ENCODE measurements around the gene PCDH1. TPM values are rescaled to one million over a fixed set of nuclear protein-coding genes. Genes with fewer than 3 reads are reported as not detected.

PCDH1 gene
- total RNA-seq, 4 donors from 2014 or later, result 85.1 to 172 (median 119) TPM

DNA sequence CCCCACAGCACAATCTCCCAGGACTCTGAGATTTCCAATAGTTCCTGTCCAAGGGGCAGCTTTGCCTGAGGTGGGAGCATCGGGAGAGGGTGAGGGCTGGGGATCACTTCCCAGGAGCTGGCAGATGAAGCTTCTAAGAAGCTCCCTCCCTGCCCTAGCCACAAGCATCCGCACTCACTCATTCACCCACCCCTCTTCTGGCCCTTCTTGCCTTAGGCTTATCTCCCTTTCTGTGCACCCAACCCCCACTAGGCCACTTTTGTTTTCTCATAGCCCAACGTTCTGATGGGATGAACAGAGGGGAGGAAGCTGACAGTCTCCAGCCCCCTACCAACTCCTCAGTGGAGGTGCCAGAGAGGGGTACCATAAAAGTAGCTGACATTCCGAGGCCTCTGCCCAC is 3.7 kb upstream of the PCDH1 start:
- TF ChIP-seq POLR2A (IDR thresholded peaks at IDR 0.05), result no peak
- TF ChIP-seq, protein P1, sequence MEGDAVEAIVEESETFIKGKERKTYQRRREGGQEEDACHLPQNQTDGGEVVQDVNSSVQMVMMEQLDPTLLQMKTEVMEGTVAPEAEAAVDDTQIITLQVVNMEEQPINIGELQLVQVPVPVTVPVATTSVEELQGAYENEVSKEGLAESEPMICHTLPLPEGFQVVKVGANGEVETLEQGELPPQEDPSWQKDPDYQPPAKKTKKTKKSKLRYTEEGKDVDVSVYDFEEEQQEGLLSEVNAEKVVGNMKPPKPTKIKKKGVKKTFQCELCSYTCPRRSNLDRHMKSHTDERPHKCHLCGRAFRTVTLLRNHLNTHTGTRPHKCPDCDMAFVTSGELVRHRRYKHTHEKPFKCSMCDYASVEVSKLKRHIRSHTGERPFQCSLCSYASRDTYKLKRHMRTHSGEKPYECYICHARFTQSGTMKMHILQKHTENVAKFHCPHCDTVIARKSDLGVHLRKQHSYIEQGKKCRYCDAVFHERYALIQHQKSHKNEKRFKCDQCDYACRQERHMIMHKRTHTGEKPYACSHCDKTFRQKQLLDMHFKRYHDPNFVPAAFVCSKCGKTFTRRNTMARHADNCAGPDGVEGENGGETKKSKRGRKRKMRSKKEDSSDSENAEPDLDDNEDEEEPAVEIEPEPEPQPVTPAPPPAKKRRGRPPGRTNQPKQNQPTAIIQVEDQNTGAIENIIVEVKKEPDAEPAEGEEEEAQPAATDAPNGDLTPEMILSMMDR (IDR thresholded peaks at IDR 0.05), result no peak
- 19 to 25% methylated on average over 4 of the region's 4 CpGs for WGBS, 2 donors
- intact Hi-C loops (cut with DNase I; ENCODE audit: low total_unique reads), result loop anchor here (5.0 to 10.0 kb wide), 2 partner anchors 73 to 180 kb away; partner anchors contain the start of gene PCDH12
- no peak overlapping the region for H3K4me3 ChIP-seq (ENCODE audit: low read depth, poor library complexity, severe bottlenecking)
- peak in 1 of 2 donors; percentile 56 for DNase-seq (ENCODE audit: low spot score in 2 of 2)

DNA sequence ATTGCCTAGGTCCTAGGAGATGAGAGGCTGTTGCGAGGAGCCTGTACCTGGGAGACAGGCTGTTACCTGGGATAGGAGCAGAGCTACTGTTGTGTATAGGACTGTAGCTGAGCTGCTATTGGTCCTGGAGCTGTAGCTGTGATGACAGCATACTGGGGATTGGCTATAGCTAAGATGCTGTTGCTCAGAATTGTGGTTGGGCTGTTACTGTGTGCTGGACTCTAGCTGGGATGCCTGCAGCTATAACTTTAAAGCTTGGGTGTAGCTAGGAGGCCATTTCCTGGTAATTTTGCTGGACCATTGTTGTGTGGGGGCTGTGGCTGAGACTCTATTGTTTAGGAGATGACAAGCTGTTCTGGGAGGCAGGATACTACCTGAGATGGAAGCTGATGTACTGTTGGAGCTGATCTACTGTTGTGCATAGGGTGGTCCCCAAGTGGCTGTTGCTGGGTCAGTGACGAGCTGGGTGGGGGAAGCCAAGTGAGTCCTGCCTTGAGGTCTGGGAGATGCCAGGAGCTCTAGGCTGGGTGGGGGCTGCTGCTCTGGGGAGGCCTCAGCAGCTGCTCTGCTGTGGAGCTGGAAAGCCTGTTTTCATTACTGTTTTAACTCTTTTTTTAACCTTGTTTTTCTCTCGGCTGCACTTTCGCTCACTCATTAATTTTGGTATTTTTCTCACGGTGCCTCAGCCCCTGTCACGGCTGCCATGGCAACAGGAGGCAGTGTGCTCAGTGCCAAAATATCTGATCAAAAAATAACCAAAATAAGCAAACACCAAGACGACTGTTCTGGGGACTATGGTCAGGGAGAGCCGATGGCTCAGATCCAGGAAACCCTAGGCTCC is 3.0 kb upstream of the PCDH1 start:
- intact Hi-C loops (cut with DNase I; ENCODE audit: low total_unique reads), result loop anchor here (5.0 to 10.0 kb wide), 2 partner anchors 74 to 179 kb away; partner anchors contain the start of gene PCDH12
- DNase-seq (ENCODE audit: low spot score in 2 of 2), result peak in 1 of 2 donors; percentile 34

DNA sequence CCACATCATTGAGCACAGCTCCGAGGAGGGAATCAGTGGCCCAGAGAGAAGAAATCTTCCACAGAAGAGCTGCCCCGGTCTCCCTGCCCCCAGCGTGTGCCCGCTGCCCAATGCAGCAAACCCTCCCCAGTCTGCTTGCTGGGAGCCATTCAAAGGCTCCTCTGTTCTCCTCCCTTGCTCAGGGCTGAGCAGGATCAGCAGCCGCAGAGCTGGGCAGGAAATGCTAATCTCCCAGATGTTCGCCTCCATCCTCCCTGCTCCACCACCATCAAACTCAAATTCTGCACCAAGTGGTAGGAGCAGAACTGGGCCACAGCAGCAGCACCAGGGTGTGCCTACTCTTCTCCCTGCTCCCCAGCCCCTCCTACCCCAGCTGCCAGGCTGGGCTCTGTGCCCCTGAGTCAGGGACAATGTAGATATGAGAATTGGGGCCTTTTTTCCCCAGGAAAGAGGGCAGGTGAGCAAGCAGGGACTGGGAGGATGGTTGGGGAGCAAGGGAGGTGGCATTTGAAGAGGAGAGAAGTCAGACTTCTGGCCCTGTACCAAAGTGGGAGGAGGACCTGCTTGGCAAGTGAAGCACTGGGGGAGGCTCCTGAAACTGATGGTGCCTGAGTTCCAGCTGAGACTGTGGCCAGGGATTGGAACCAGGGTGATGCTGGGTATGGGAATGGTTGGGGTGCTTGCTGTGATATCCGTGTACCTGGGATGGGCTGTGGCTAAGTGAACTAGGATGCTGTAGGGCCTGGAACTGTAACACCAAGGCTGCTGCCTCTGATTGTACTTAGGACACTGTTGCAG is 1.9 kb upstream of the PCDH1 start:
- 35 to 47% methylated on average over 7 of the region's 7 CpGs for WGBS, 2 donors
- intact Hi-C loops (cut with DNase I; ENCODE audit: low total_unique reads), result loop anchor here (5.0 to 10.0 kb wide), 2 partner anchors 75 to 178 kb away; partner anchors contain the start of gene PCDH12
- peak in 1 of 2 donors; percentile 82 for DNase-seq (ENCODE audit: low spot score in 2 of 2)
- no peak for TF ChIP-seq POLR2A (IDR thresholded peaks at IDR 0.05)
- TF ChIP-seq, protein P1 (IDR thresholded peaks at IDR 0.05), result no peak
- H3K4me3 ChIP-seq (ENCODE audit: low read depth, poor library complexity, severe bottlenecking), result no peak overlapping the region

More for the DNA sequence above, 3.0 kb upstream of the PCDH1 start:
- H3K4me3 ChIP-seq (ENCODE audit: low read depth, poor library complexity, severe bottlenecking), result no peak overlapping the region
- 27 to 41% methylated on average over 8 of the region's 8 CpGs for WGBS, 2 donors
- no peak for TF ChIP-seq POLR2A (IDR thresholded peaks at IDR 0.05)
- TF ChIP-seq, protein P1 (IDR thresholded peaks at IDR 0.05), result no peak

DNA sequence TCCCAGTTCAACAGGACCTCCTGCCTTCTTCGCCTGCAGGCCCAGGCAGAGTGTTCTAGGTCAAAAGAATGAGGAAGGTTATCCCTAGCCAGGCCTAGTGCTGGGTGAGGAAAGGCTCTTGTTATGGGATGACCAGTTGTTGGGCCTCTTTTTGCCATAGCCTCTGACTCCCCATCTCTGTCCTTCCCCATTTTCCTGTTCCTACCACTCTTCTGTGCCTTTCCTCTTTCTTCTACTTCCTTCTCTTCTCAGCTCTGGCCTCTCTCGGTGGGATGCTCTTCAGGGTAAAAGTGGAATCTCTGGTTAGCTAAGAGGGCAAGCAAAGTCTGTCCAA is 1.2 kb upstream of the PCDH1 start:
- no peak overlapping the region for H3K4me3 ChIP-seq (ENCODE audit: low read depth, poor library complexity, severe bottlenecking)
- TF ChIP-seq, protein P1 (IDR thresholded peaks at IDR 0.05), result no peak
- TF ChIP-seq POLR2A (IDR thresholded peaks at IDR 0.05), result no peak
- DNase-seq (ENCODE audit: low spot score in 2 of 2), result no peak
- WGBS, 2 donors, result 0 to 2% methylated on average over 2 of the region's 2 CpGs
- intact Hi-C loops (cut with DNase I; ENCODE audit: low total_unique reads), result no loop called here

DNA sequence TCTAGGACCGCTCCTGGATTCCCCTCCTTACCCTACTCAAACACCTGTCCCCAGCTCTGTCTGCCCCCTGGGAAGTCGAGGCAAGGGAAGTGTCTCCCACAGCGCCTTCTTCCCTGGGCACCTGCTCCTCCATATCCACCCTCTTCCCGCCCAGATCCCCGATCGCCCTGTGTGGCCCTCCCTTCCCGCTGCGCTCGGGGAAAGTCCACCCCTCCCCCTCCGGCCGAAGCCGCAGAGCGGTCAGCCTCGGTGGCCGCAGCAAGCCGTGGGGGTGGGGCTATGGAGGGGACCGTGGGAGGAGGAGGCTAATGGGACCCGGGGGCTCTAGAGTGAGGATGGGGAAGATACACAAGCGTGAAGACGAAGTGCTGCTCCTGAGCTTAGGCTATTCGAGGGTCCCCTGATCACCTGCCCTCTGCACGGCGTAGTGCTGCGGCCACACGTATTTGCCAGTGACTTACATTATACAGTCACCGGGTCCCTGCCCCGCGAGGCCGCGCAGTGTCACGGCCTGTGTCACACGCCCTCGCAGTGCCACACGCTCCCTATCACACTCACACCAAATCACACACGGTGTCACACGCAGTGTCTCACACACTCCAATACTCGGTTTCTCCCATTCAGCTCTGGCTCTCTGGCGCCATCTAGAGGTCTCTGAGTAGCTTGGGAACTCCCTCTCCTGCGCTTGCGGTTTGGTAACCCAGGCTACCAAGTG is 658 bp upstream of the PCDH1 start:
- WGBS, 2 donors, result 0 to 1% methylated on average over 30 to 40 of the region's 40 CpGs
- DNase-seq (ENCODE audit: low spot score in 2 of 2), result peak; percentile 92 to 98
- peak overlapping the region; percentile 21 for H3K4me3 ChIP-seq (ENCODE audit: low read depth, poor library complexity, severe bottlenecking)
- intact Hi-C loops (cut with DNase I; ENCODE audit: low total_unique reads), result no loop called here
- no peak for TF ChIP-seq POLR2A (IDR thresholded peaks at IDR 0.05)
- TF ChIP-seq, protein P1 (IDR thresholded peaks at IDR 0.05), result peak in 1 of 3 donors; percentile 85

Measured in lower leg skin (tissue), 4 donors.